H9 (cell line): ENCODE data around the gene PDE3A. TPM values are rescaled to one million over a fixed set of nuclear protein-coding genes. Genes with fewer than 3 reads are reported as not detected.

Experiments
- DNase-seq: peaks from one replicate; pipeline ENCODE4 v3.0.0-alpha.2; 2017
- H2AFZ ChIP-seq: one replicate; pipeline ENCODE4 v1.6.1; 2013; ENCODE audit warnings: mild to moderate bottlenecking, low read length, control low read depth, moderate library complexity
- H2AK5ac ChIP-seq: 2 replicates; pipeline ENCODE4 v1.6.1; 2013; ENCODE audit warnings: low read length, control low read depth, mixed read lengths; ENCODE audit not compliant: insufficient read length
- H2BK120ac ChIP-seq: one replicate; pipeline ENCODE4 v1.6.1; 2013; ENCODE audit warnings: low read depth, mild to moderate bottlenecking, low read length, control low read depth, inconsistent platforms; ENCODE audit not compliant: poor library complexity, severe bottlenecking
- H2BK12ac ChIP-seq: 2 replicates; pipeline ENCODE4 v1.6.1; 2013; ENCODE audit warnings: low read length, control low read depth, mixed read lengths, low read depth; ENCODE audit not compliant: insufficient read length
- H2BK15ac ChIP-seq: 2 replicates; pipeline ENCODE4 v1.6.1; 2013; ENCODE audit warnings: low read depth, low read length, control low read depth
- H2BK20ac ChIP-seq: one replicate; pipeline ENCODE4 v1.6.1; 2013; ENCODE audit warnings: low read depth, mild to moderate bottlenecking, low read length, control low read depth, inconsistent platforms; ENCODE audit not compliant: poor library complexity, severe bottlenecking
- H2BK5ac ChIP-seq: 2 replicates; pipeline ENCODE4 v1.6.1; 2013; ENCODE audit warnings: low read length, control low read depth, mixed read lengths; ENCODE audit not compliant: insufficient read length
- H3K14ac ChIP-seq: 2 replicates; pipeline ENCODE4 v1.6.1; 2013; ENCODE audit warnings: low read length, control low read depth; ENCODE audit not compliant: insufficient read depth
- H3K18ac ChIP-seq: 2 replicates; pipeline ENCODE4 v1.6.1; 2013; ENCODE audit warnings: low read depth, mild to moderate bottlenecking, mixed read lengths, low read length, control low read depth; ENCODE audit not compliant: insufficient read length
- H3K23ac ChIP-seq: 2 replicates; pipeline ENCODE4 v1.6.1; 2013; ENCODE audit warnings: low read length, control low read depth, mixed read lengths, low read depth; ENCODE audit not compliant: insufficient read length
- H3K23me2 ChIP-seq: 2 replicates; pipeline ENCODE4 v1.6.1; 2013; ENCODE audit warnings: low read depth, mild to moderate bottlenecking, mixed read lengths, low read length, control low read depth; ENCODE audit not compliant: insufficient read length, poor library complexity, severe bottlenecking
- H3K27ac ChIP-seq: 2 replicates; pipeline ENCODE4 v1.5.1; 2013; ENCODE audit warnings: low read length, control low read depth, mixed read lengths, low read depth; ENCODE audit not compliant: insufficient read length
- H3K27me3 ChIP-seq: 2 replicates; pipeline ENCODE4 v1.6.1; 2013; ENCODE audit warnings: low read length, control low read depth, inconsistent platforms; ENCODE audit not compliant: insufficient read depth
- H3K4ac ChIP-seq: 2 replicates; pipeline ENCODE4 v1.6.1; 2013; ENCODE audit warnings: low read depth, mild to moderate bottlenecking, control low read depth, inconsistent platforms, low read length, moderate library complexity
- H3K4me1 ChIP-seq: 2 replicates; pipeline ENCODE4 v1.6.1; 2013; ENCODE audit warnings: low read length, control low read depth, inconsistent platforms; ENCODE audit not compliant: insufficient read depth
- H3K4me2 ChIP-seq: 2 replicates; pipeline ENCODE4 v1.6.1; 2013; ENCODE audit warnings: low read length, control low read depth, mixed read lengths; ENCODE audit not compliant: insufficient read length, insufficient read depth
- H3K56ac ChIP-seq: 2 replicates; pipeline ENCODE4 v1.6.1; 2013; ENCODE audit warnings: low read depth, mild to moderate bottlenecking, mixed read lengths, low read length, control low read depth; ENCODE audit not compliant: insufficient read length
- H3K79me1 ChIP-seq: 2 replicates; pipeline ENCODE4 v1.6.1; 2013; ENCODE audit warnings: low read depth, mild to moderate bottlenecking, moderate library complexity, low read length, control low read depth, inconsistent platforms; ENCODE audit not compliant: insufficient read depth, poor library complexity, severe bottlenecking
- H3K79me2 ChIP-seq: 2 replicates; pipeline ENCODE4 v1.6.1; 2013; ENCODE audit warnings: low read length, control low read depth, inconsistent platforms; ENCODE audit not compliant: insufficient read depth
- H3K9ac ChIP-seq: 2 replicates; pipeline ENCODE4 v1.6.1; 2013; ENCODE audit warnings: low read length, control low read depth, mixed read lengths; ENCODE audit not compliant: insufficient read length; ENCODE audit errors: extremely low read depth
- H3K9me3 ChIP-seq: one replicate; pipeline ENCODE4 v1.6.1; 2013; ENCODE audit warnings: low read depth, low read length, inconsistent platforms; ENCODE audit not compliant: control insufficient read depth
- H3T11ph ChIP-seq: one replicate; pipeline ENCODE4 v1.6.1; 2013; ENCODE audit warnings: mild to moderate bottlenecking, low read length, control low read depth, inconsistent platforms
- H4K20me1 ChIP-seq: one replicate; pipeline ENCODE4 v1.6.1; 2013; ENCODE audit not compliant: control insufficient read depth, insufficient read length, insufficient read depth
- H4K5ac ChIP-seq: 2 replicates; pipeline ENCODE4 v1.6.1; 2013; ENCODE audit warnings: low read depth, mild to moderate bottlenecking, mixed read lengths, low read length, control low read depth; ENCODE audit not compliant: insufficient read length
- H4K8ac ChIP-seq: replicated peaks from 2 replicates; pipeline ENCODE4 v1.6.1; 2013; ENCODE audit warnings: low read length, control low read depth, mixed read lengths, low read depth; ENCODE audit not compliant: insufficient read length
- H4K91ac ChIP-seq: 2 replicates; pipeline ENCODE4 v1.6.1; 2013; ENCODE audit warnings: low read depth, mild to moderate bottlenecking, moderate library complexity, mixed read lengths, low read length, control low read depth; ENCODE audit not compliant: insufficient read length
- H3K27ac Mint-ChIP-seq, 3 experiments: 2 replicates in 2 of 3; 3 replicates in 1 of 3; pipeline ENCODE4 v1.8.0; 2020 to 2021; ENCODE audit warnings: mixed read lengths in 3 of 3, mild to moderate bottlenecking in 1 of 3, moderate library complexity in 1 of 3
- H3K27me3 Mint-ChIP-seq: 2 replicates; pipeline ENCODE4 v1.8.0; 2021; ENCODE audit warnings: low read depth, mild to moderate bottlenecking, moderate library complexity, mixed read lengths
- H3K36me3 Mint-ChIP-seq, 3 experiments: 2 replicates in 2 of 3; 3 replicates in 1 of 3; pipeline ENCODE4 v1.8.0; 2020 to 2021; ENCODE audit warnings: low read depth in 3 of 3, mixed read lengths in 3 of 3; ENCODE audit not compliant: insufficient read depth in 1 of 3
- H3K4me1 Mint-ChIP-seq, 2 experiments: 2 replicates each; pipeline ENCODE4 v1.8.0; 2020; ENCODE audit warnings: mixed read lengths in 2 of 2
- H3K4me3 Mint-ChIP-seq, 2 experiments: 2 replicates in 1 of 2; 3 replicates in 1 of 2; pipeline ENCODE4 v1.8.0; 2020 to 2021; ENCODE audit warnings: mild to moderate bottlenecking in 2 of 2, mixed read lengths in 2 of 2, moderate library complexity in 1 of 2
- H3K9me3 Mint-ChIP-seq, 2 experiments: 2 replicates in 1 of 2; 3 replicates in 1 of 2; pipeline ENCODE4 v1.8.0; 2020; ENCODE audit warnings: mild to moderate bottlenecking in 2 of 2, mixed read lengths in 2 of 2, moderate library complexity in 1 of 2
- CTCF ChIP-seq: fragments of 200-600 bp; sonication (generic); conservative IDR thresholded peaks from 3 replicates; pipeline ENCODE4 v1.8.0; 2021; ENCODE audit warnings: antibody characterized with exemption, mild to moderate bottlenecking
- WGBS: extraction: QIAGEN DNeasy Blood & Tissue Kit; methylation state at CpG from one replicate; pipeline ENCODE4 v1.1.7; 2013; ENCODE audit warnings: missing lambda C conversion rate, low lambda C conversion rate, mixed read lengths; ENCODE audit not compliant: insufficient read length; ENCODE audit errors: extremely low coverage; 5-methylcytosine and 5-hydroxymethylcytosine counted together
- total RNA-seq: library from RNA; stranded (reverse); gene quantifications from 2 replicates; pipeline ENCODE4 v1.2.1, GENCODE V29; 2021

PDE3A gene
- total RNA-seq, 1 experiment from 2014 or later = 3.0 TPM

GRCh38 chr12:20370014-20370386 lies 1.7 kb downstream of the PDE3A start:
- WGBS = no CpG with 5 or more reads among the region's 21 CpGs
- H3K79me2 ChIP-seq = no peaks in the 10 kb centered on the region
- H3K27ac ChIP-seq = no peak overlapping the region
- H3K4ac ChIP-seq = no peak overlapping the region
- Mint-ChIP-seq H3K4me1 (peaks cover 17 to 31% of the 10 kb centered on the region in 2 experiments), H3K36me3 (no peaks in the 10 kb centered on the region; a peak in 2 of 7 replicates), H3K9me3 (no peaks in the 10 kb centered on the region), H3K4me3 (peak overlapping the region; percentile 90 to 95), H3K27ac (peak overlapping the region in 1 of 3 experiments; percentile 68; a peak in 1 of 7 replicates), H3K27me3 (peaks cover 31% of the 10 kb centered on the region)
- peak overlapping the region; percentile 53 for H3K4me2 ChIP-seq
- no peak for TF ChIP-seq CTCF
- H3K79me1 ChIP-seq = no peaks in the 10 kb centered on the region
- no peaks in the 10 kb centered on the region for H3K9me3 ChIP-seq
- no peak overlapping the region for H2BK12ac ChIP-seq
- peak; percentile 76 for DNase-seq
- no peak overlapping the region for H3K14ac ChIP-seq
- no peak overlapping the region for H4K8ac ChIP-seq
- no peak overlapping the region for H3K56ac ChIP-seq
- no peak overlapping the region for H2BK20ac ChIP-seq
- H3K23ac ChIP-seq = no peak overlapping the region
- H3K4me1 ChIP-seq = no peaks in the 10 kb centered on the region; the same call in 1 of the 2 replicates
- H3K27me3 ChIP-seq = peaks cover 2% of the 10 kb centered on the region; the same call in 1 of the 2 replicates
- H3K9ac ChIP-seq = no peak overlapping the region
- H2AK5ac ChIP-seq = no peak overlapping the region
- no peak overlapping the region for H4K91ac ChIP-seq
- H2BK120ac ChIP-seq = no peak overlapping the region
- H2BK5ac ChIP-seq = no peak overlapping the region
- H3K18ac ChIP-seq = no peak overlapping the region
- no peak overlapping the region for H2BK15ac ChIP-seq
- no peaks in the 10 kb centered on the region for H4K20me1 ChIP-seq
- no peak overlapping the region for H4K5ac ChIP-seq
- no peak overlapping the region for H3T11ph ChIP-seq
- H3K23me2 ChIP-seq = peaks cover 21% of the 10 kb centered on the region
- H2AFZ ChIP-seq = no peak overlapping the region
